ENCODE data around the gene TNS1. TPM values are rescaled to one million over a fixed set of nuclear protein-coding genes. Genes with fewer than 3 reads are reported as not detected.

TNS1 gene
- total RNA-seq, 2 donors from 2014 or later, result 1,836 to 2,296 TPM

DNA sequence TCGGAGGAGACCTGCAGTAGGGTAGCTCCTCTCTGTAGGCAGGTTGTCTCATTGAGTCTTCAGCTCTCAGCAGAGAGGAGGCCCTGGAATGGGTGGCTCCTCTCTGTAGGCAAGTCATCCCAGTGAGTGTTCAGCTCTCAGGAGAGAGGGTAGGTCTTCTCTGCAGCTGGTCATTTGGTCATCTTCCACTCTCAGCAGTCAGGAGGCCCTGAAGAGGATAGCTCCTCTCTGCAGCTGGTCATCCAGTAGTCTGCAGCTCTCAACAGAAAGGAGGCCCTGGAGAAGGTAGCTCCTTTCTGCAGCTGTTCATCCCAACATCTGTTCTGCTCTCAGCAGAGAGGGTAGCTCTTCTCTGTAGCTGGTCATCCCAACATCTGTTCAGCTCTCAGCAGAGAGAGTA is 40.3 kb upstream of the TNS1 start:
- no peak for ATAC-seq (ENCODE audit: insufficient number of reproducible peaks, low FRiP score, low read depth)
- H3K36me3 ChIP-seq, result no peaks in the 10 kb centered on the region
- no peak overlapping the region for H3K27ac ChIP-seq
- H3K9me3 ChIP-seq, result no peaks in the 10 kb centered on the region
- H3K27me3 ChIP-seq (replicated peaks; ENCODE audit: insufficient read depth), result no peaks in the 10 kb centered on the region
- H3K4me3 ChIP-seq, result no peak overlapping the region
- no peaks in the 10 kb centered on the region for H3K4me1 ChIP-seq (ENCODE audit: control insufficient read depth in 1 of 2, low read depth in 2 of 2)
- DNase-seq (ENCODE audit: low spot score), result no peak
- TF ChIP-seq, protein P1, sequence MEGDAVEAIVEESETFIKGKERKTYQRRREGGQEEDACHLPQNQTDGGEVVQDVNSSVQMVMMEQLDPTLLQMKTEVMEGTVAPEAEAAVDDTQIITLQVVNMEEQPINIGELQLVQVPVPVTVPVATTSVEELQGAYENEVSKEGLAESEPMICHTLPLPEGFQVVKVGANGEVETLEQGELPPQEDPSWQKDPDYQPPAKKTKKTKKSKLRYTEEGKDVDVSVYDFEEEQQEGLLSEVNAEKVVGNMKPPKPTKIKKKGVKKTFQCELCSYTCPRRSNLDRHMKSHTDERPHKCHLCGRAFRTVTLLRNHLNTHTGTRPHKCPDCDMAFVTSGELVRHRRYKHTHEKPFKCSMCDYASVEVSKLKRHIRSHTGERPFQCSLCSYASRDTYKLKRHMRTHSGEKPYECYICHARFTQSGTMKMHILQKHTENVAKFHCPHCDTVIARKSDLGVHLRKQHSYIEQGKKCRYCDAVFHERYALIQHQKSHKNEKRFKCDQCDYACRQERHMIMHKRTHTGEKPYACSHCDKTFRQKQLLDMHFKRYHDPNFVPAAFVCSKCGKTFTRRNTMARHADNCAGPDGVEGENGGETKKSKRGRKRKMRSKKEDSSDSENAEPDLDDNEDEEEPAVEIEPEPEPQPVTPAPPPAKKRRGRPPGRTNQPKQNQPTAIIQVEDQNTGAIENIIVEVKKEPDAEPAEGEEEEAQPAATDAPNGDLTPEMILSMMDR (IDR thresholded peaks at IDR 0.05), result no peak

DNA sequence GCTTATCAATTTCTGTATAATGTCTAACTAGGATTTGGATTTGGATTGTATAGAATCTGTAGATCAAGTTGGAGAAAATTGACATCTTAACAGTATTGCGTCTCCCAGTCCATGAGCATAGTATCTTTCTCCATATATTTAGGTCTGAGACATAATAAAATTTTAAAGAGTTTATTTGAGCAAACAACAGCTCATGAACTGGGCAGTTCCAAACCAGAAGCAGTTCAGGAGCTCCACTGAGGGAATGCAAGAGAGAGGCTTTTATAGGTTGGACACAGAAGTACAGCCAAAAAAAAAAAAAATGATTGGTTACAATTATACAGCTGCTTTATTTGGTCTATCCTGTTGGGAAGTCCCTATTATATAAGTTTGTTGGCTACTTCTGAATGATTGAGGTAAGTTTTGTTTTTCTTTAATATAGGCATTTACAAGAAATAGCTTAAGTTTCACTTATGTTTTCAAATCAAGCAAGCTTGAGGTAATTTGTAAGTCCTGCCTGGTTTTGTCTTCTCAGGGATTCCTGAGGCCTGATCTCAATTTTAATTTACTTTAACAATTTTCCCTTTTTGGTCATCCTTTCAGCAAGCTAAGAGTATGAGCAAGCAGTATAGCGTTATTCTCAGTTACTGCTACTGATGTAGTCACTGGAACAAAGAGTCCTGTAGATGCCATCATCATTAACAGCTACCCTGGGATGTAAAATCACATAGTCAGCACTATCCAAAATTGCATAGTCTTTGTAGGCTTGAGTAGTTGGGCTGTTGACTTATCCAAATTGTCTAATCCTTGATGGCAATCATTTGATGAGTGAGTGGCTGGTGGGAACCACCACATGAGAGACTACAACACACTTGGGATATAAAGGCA is 38.7 kb upstream of the TNS1 start:
- Histone ChIP-seq H3K4me3 (no peak overlapping the region), H3K9me3 (no peaks in the 10 kb centered on the region), H3K27ac (no peak overlapping the region), H3K4me1 (ENCODE audit: control insufficient read depth in 1 of 2, low read depth in 2 of 2) (no peaks in the 10 kb centered on the region), H3K36me3 (no peaks in the 10 kb centered on the region), H3K27me3 (replicated peaks; ENCODE audit: insufficient read depth) (no peaks in the 10 kb centered on the region)
- DNase-seq (ENCODE audit: low spot score) (no peak), ATAC-seq (ENCODE audit: insufficient number of reproducible peaks, low FRiP score, low read depth) (no peak)
- TF ChIP-seq, protein P1 (IDR thresholded peaks at IDR 0.05), result no peak

GRCh38 chr2:218040883-218041282 is 38.1 kb upstream of the TNS1 start:
- Histone ChIP-seq H3K4me1 (ENCODE audit: control insufficient read depth in 1 of 2, low read depth in 2 of 2) (no peaks in the 10 kb centered on the region), H3K27ac (no peak overlapping the region), H3K27me3 (replicated peaks; ENCODE audit: insufficient read depth) (no peaks in the 10 kb centered on the region), H3K36me3 (no peaks in the 10 kb centered on the region), H3K9me3 (no peaks in the 10 kb centered on the region), H3K4me3 (no peak overlapping the region)
- TF ChIP-seq, protein P1 (IDR thresholded peaks at IDR 0.05), result no peak
- ATAC-seq (ENCODE audit: insufficient number of reproducible peaks, low FRiP score, low read depth), result no peak
- no peak for DNase-seq (ENCODE audit: low spot score)

DNA sequence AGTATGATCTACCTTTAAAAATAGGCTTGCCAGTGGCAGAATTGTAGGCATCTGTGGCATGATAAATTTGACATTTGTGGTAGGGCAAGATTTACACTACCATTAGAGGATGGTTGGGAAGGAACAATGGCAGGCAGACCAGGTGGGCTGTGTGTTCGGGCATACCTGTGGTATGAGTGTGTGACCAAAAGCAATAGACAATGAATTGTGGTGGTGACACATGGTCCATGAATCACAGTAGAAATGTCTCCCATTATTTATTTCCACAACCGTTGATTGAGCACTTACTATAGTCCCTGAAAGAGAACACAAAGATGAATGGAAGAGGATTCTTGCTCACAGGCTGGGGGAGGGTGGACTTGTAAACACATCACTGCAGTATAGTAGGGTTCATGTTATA is 36.4 kb upstream of the TNS1 start:
- TF ChIP-seq, protein P1 (IDR thresholded peaks at IDR 0.05), result no peak

GRCh38 chr2:218036371-218036770 is 33.6 kb upstream of the TNS1 start:
- no peak overlapping the region for H3K4me3 ChIP-seq
- peaks cover 0 to 26% of the 10 kb centered on the region in 2 donors for H3K4me1 ChIP-seq (ENCODE audit: control insufficient read depth in 1 of 2, low read depth in 2 of 2)
- DNase-seq (ENCODE audit: low spot score) (no peak), ATAC-seq (ENCODE audit: insufficient number of reproducible peaks, low FRiP score, low read depth) (no peak)
- TF ChIP-seq, protein P1 (IDR thresholded peaks at IDR 0.05), result no peak
- H3K36me3 ChIP-seq, result no peaks in the 10 kb centered on the region
- no peaks in the 10 kb centered on the region for H3K9me3 ChIP-seq
- no peak overlapping the region for H3K27ac ChIP-seq
- no peaks in the 10 kb centered on the region for H3K27me3 ChIP-seq (replicated peaks; ENCODE audit: insufficient read depth)

More for the DNA sequence above, 36.4 kb upstream of the TNS1 start:
- H3K27me3 ChIP-seq (replicated peaks; ENCODE audit: insufficient read depth), result no peaks in the 10 kb centered on the region
- H3K4me3 ChIP-seq, result no peak overlapping the region
- DNase-seq (ENCODE audit: low spot score) (no peak), ATAC-seq (ENCODE audit: insufficient number of reproducible peaks, low FRiP score, low read depth) (no peak)
- H3K36me3 ChIP-seq, result no peaks in the 10 kb centered on the region
- no peaks in the 10 kb centered on the region for H3K9me3 ChIP-seq
- H3K4me1 ChIP-seq (ENCODE audit: control insufficient read depth in 1 of 2, low read depth in 2 of 2), result peaks cover 0 to 9% of the 10 kb centered on the region in 2 donors
- no peak overlapping the region for H3K27ac ChIP-seq
